Measurements from ENCODE around the gene POC1A.

Gene POC1A

DNA sequence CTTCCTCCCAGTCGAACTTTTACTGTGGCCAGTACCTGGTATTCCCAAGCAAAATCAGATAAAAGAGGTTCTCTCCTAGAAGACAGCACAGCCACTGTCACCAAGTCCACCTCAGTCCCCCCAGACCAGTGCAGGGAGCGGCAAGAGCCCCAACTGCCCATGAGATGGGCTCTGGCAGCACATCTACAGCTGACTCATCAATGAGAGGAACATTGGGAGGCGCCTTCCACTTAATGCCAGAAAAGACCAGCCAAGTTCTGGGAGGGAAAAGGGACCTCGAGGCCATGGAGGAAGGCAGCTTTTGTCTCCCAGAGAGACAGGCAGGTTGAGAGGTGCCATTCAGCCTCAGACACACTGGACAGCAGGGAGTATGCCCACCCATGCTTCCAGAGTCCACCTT, 28.2 kb downstream of the POC1A start:
- DNase-seq = no peak

DNA sequence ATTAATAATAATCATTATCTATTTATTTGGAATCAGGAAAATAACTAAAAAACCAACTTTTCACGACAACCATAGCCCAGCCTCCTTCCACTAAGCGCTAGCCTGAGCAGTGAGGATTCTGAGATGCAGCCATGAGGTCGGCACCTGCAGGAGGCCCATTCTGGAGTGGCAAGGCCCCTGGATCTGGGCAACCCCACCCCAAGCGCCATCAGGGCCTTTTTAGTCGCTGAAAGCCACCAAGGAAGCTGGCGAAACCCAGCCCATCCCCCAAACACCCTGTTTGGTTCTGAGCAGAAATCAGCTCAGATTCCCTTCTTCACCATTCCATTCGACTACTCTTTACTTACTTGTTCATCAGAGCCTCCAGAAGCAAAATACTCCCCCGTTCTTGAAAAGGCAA, 29.5 kb downstream of the POC1A start:
- no peak for DNase-seq

DNA sequence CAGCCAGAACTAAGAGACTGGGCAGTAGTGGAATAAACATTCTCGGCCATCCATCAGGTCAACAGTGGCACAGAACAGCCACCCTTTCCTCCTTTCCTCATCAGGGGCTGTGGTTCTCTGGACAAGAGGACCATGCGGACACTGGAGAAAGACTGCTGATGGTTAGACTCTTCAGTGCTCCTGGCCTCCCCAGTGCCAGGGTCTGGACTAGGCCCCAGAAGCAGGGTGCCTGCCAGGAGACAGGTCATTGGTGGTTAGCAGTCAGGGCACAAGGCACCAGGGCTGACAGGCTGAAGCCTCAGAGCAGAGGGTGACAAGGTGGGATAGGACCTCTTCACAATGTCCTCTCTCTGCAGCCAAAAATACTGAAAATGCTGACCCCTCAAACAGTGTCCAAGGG, 30.1 kb downstream of the POC1A start:
- no peak for DNase-seq

DNA sequence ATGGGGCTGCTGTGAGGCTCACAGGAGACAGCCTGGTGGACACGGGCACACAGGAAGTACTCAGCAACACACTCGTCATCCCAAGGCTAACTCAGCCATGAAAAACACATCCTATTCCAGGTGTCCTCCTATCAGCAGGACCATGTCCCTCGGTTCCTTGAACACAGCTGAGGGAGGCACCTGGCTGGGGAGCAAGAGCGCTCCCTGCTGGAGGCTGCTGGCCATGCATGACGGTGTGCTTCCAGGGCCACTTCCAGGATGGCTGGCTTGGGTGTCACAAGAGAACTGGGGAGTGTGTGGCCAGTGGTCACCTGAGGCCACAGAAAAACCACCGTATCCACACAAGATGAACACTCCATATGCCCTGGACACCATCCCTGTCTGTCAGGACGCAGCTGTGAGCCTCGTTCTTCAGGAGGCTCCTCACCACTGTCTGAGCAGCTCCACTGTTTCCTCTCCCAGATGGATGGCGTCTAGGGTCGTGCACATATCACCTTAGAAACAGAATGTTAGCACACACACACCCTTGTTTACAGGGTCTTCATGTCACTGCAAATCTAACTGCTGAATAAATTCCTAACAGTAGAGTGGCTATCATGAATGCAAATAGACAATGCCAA, 31.0 kb downstream of the POC1A start:
- DNase-seq = no peak

DNA sequence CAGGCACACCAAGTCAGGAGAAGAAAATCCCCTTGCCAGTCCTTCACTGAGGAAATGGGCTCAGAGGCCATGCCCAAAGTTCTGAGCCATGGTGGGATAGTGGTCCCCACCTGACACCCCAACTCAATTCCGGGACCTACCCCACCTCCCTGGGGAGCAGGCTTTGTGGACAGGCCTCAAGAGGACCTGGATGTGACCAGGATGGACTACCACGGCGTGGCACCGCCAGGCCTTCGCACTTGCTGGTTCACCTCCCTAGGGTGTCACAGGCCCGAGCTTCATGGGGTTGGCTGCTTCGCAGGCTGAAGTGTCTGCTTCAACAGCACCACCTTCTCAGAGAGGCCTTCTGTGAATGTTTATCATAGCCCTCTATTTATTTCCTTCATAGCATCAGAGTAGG, 31.7 kb downstream of the POC1A start:
- DNase-seq = no peak

DNA sequence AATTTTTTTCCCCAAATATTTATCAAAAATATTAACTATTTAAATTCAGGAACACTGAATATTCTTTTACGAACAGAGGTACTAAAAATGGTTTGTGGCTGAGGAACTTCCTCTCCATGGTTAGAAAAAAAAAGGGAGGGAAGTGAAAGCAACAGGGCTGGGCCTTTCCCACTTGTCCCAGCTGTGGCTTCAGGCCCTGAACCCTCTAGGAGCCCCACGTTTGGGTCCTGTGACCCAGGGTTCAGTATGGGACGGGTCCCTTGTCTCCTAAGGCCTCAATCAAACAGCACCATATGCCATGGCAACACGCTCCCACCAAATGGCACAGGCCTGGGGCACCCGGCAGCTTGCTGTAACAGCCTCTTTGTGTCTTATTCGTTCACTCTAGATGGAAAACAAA, 32.4 kb downstream of the POC1A start:
- no peak for DNase-seq

DNA sequence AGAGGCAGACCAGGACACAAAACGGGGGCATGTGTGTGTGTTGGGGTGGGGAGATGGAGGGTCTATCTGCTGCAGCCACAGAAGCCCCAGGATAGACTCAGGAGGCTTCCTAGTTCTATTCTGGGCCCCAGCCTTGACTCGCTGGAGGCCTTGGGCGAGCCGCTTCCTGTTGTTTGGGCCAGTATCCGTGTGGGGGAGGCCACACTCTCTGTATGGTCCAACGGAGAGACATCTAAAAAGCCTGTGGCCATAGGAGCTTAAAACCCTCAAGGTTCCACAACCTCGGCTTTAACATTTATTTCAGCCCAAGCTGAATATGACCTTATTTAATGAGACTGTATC, 32.8 kb downstream of the POC1A start:
- no peak for DNase-seq

DNA sequence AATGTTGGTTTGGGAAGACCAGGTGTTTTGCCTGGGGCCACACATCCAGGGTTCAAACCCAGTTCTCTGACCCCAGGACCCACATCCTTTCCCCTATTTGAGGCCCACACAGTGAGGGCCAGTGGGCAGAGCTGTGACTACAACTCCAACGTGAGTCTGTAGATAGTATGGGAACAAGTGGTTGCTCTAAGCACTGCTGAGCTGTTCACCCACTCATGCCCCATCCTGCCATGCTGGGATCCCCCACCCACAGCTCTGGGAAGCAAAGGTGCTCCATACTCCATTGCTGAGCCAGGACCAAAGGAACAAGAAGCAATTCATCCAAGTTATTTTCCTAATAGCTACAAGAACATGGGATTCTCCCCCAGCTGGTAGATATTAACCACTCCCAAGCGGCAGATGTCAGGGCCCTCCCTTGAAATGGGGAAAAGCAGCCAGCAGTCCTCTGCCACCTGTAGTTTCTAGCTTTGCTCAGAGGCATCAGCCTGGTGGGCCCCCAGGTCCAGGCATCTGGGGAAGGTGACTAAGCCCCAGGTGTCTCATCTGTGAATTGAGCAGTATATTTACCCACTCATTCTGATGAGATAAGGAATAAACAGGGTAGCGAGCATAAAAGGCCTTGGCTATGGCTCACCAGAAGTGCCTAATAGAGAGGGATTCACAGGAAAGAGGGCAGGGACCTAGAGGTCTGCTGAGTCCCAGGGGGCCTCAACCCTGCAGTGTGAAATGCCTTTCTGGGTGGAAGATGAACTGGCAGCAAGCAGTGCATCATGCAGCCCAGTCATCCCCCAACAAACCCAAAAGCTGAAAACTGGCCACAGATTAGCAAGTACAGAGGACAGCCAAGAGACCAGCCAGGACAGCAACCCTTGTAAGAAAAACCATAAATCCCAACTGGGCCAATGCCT, 33.4 kb downstream of the POC1A start:
- DNase-seq = no peak

DNA sequence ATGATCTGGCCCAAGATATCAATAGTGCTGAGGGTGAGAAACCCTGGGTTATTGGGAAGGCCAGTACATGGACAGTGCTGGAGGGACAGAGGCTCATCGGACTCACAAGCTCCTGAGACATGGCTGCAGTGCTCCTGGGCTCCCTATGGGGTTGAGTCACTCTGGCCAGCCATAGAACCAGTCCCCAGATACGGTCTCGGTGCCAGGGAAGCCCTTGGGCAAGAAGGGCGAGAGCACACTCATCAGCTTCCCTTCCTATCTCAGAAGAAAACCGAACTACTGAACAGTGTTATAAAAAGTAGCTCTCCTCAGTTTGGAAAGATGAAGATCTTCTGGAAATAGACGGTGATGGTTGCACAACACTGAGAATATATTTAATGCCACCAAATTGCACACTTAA, 34.4 kb downstream of the POC1A start:
- no peak for DNase-seq

DNA sequence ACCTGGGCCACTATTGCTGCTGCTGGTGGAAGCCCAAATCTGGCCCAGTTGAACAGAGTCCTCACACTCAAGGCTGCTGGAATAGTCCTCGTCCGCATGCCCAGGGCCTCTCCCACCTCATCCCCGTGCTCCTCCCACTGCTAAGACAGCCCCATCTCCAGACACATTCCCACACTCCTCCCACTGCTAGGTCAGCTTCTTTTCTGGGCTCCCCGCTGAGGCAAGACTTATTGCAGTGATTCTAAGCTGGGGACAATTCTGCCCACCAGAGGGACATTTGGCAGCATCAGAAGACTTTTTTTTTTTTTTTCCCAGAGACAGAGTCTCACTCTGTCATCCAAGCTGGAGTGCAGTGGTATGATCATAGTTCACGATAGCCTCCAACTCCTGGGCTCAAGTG, 35.1 kb downstream of the POC1A start:
- no peak for DNase-seq

DNA sequence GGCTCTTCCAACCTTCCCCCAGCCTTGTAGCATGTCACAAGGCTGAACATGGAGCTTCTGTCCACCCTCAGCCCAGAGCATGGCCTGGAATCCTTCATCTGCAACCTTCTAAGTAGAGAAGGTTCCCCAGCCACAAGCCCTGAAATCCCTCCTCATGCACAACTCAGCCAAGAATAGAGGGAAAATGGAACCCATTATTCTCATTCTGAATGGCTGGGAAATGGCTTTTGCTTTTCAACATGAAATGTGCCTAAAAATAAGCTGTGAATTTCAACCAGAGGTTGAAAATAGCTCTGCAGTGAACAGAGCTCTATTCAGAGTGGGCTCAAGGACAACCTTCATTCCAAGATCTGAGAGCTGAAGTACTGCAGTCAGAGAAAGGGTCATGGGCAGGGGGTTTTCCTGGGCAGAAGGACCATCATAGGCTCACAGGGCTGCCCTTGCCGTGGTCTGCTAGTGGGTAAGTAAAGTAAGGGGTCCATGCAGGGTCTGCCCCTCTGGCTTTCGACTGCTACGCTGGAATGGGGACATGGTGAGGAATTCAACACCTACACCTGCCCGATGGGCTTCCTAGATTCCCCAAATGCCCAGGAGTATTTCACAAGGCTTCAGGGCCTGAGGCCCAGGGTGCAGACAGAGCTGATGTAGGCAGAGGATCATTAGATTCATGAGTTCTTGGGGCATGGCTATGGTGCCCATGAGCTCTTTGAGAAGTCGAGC, 35.9 kb downstream of the POC1A start:
- no peak for DNase-seq

DNA sequence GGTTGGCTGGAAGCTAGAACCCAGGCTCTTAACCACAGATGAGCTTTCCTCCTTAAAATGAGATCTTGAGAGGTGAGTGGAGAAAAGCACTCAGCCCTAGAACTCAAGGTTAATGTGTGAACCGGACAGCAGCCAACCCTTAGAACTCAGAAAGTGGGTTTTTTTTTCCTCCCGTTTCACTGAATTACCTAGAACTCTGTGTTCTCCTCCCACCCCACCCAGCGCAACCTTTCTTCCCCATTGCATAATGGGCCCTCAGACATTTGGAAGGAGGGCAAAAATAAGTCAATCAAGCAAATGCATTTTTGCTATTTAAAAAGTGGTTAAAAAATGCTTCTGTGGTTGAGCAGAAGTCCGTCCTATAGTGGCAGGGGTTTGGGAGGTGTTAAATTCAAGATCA, 36.7 kb downstream of the POC1A start:
- DNase-seq = no peak

DNA sequence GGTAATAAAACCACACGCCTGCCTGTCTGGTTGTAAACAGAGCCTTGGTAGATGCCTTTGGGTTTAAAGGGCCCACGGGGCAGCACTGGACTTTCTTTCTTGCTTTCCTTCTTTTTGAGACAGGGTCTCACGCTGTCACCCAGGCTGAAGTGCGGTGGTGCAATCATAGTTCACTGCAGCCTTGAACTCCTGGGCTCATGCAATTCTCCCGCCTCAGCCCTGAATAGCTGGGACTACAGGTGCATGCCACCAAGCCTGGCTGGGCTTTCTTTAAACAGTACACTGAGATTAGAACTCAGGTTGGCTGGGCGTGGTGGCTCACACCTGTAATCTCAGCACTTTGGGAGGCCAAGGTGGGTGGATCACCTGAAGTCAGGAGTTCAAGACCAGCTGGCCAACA, 42.2 kb downstream of the POC1A start:
- DNase-seq = no peak

DNA sequence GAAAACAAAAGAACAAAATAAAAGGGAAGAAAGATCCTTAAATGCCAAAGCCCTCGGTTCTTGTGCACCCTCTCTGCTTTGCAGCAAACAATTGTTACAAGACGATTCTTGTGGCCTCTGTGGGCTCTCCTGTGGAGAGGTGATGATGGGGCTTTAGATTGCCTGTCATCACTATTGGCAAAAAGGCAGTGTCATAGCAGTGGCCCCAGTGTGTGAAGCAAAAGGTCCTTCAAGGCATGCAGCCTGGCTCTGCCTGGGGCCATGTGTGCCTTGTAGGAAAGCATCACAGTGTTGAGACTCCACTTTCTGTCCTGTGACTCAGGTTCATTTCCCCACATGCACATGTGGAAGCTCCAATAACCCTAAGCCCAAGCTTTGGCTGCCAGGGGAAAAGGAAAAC, 43.7 kb downstream of the POC1A start:
- no peak for DNase-seq

DNA sequence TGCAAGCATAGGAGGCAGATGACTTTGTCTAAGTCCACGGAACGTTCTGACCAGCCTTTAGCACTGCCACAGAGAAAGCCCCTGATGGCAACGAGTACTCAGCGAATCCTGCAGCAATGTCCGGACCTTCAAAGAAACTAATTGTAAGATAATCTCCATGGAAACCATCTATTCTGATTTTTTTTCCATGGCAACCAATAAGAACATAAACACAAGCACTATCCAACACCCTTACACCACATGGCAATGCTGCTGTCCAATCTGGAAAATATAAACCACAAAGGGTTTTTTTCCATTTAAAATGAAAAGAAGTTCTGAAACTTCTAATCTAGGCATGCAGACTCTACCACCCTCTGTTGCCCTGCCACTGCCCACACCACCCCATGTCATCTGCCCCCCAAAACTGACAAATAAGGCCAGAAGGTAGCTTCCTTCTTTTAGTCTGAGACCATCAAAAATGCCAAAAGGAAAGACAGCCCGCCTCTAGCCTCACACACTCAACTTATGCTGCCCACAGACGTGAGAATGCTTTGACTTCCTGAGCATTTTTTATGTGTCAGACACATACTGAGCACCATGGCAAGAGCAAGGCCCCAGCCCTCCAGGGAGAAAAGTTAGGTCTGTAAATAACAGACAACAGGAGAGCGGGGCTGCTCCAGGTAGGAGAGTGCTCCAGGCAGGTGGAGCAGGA, 44.5 kb downstream of the POC1A start:
- no peak for DNase-seq

DNA sequence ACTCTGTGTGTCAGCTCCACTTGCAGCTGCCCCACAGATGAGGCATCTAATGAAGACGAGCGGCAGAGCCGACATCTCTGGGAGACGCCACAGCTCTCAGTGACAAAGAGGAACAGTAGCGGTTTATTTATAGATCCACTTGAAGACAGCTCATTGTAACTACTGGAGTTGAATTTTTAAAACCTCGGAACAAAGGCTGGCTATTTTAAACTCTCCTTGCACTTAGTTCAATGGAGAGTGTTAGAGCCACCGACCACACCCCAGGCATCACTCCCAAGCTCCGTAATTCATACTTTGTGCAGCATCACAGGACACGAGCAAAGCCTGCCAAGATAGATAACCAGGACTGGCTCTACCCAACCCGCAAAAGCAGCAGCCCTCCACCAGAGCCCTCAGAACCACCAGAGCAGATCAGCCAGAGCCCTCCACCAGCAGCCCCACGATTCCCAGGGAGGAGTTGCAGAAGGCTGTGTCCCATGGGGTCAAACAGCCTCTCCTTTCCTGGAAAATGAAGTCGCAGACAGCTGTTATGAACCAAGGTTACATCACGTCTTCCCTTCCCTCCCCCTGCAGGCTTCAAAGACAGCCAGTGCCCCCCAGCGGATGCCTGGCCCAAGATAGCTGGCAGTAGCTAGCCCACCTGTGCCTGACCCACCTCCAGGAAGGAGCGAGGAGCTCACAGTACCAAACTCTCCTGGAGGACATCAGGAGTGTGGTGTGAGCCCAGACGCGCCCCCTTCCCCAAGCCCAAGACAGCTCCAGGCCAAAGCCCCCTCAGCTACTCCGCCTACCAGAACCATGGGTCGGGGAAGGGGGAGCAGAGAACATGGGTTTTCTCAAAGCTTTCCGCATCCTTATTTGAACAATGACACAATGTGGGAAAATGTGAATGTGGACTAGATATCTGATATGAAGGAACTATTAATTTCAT, 45.7 kb downstream of the POC1A start:
- peak; percentile 43 for DNase-seq

DNA sequence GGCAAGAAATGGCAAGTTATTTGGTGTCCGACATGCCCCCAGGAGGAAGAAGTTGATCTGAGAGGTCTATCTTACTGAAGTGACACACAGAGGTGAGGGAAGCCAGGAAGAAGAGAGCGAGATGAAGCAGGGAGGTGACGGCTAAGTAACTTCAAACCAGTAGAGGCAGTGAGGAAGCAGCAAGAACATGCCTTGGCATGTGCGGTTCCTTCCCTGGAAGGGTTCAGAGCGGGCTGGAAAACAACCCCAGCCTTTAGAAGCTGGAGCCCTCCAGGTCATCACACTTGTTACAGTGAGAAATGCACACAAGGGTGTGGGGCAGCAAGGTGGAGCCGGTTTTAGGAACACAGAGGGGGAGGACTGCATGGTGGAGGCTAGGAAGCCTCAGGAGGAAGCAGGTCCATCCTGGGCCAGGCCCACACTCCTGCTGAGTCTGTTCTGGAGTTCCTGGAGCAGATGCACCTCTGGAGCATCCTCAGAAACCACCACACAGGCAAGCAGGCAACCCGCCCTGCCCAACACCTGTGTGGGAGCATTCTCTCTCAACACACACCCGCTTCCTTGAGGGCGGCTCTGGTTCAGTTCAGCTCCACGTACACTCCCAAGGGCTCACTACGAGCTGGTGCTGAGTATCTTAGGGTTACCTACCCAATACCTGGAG, 47.1 kb downstream of the POC1A start:
- no peak for DNase-seq

DNA sequence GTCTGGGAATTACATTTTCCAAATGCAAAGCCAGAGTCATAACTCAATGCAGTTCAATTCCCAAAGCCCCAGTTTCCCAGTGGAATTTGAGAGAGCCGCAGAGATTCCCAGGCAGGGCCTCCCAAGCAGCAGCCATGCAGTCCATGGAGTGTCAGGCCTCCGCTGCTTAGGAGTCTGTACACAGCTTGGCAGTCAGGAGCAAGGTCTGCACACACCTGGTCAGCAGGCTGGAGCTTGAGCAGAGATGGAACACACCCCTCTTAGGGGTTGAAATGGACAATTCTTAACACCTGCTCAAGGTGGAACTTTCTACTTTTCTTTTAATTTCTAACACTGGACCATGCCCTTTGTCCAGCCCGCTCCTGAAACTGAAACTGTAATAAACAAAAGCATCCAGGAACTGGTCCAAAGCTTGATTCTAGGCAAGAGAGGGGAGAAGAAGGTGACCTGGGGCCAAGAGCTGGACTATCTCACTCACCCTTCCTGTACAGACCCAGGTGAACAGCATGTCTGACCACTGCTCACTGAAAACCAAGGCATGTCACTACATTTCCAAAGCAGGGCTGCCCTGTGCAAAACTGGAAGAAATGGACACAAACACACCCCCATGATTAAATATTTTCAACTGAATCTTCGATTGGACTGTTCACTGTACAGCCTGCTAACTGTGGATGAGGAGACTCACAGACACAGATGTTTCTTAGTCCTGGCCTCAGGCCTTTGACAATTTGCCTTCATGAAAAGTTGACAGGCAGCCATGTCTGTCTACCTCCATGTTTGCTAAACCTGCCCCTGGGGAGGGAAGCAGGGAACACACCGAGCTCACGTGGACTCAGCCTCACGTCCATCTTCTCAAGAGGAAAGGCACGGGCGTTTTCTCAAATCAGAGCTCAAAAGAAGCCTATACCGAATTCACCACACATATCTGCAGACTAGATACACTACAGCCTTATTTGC, 49.3 kb downstream of the POC1A start:
- no peak for DNase-seq

DNA sequence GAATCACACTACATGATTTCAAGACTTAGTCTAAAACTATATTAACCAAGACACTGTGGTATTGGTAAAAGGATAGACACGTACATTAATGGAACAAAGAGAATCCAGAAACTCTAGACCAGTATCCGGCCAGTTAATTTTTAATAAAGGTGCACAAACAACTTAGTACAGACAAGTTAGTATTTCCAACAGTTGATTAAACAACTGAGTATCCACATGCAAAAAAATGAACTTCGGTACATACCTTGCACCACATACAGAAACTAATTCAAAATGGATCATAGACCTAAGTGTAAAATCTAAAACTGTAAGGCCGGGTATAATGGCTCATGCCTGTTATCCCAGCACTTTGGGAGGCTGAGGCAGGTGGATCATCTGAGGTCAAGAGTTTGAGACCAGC, 51.3 kb downstream of the POC1A start:
- DNase-seq = no peak

DNA sequence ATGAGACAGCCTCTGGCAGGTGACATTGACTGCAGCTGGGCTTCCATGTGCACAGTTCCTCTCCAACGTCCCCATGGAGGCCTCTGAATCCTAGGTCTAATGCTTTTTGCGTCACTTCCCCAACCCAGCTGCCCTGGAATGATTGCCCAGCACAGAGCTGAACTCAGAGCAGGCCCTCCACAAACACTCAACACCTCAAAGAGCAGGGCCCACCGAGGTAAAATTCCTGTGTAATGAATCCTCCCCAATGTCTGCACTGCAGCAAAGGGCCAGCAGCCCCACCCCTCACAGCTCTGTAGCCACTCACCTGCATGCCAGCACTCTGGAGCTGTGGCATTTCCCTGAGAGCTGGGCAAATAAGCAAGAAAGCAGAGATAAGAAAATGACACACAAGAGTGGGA, 55.2 kb downstream of the POC1A start:
- no peak for DNase-seq
